GM18520 (cell line): ENCODE data around the gene SH3RF3.

Experiments used
- ATAC-seq: cut with Tn5 transposase; IDR thresholded peaks from one replicate; pipeline ENCODE4 v1.9.1; 2021; ENCODE audit not compliant: unreplicated experiment

Gene SH3RF3

GRCh38 chr2:109513230-109513629, 384.2 kb downstream of the SH3RF3 start:
- no peak for ATAC-seq

DNA sequence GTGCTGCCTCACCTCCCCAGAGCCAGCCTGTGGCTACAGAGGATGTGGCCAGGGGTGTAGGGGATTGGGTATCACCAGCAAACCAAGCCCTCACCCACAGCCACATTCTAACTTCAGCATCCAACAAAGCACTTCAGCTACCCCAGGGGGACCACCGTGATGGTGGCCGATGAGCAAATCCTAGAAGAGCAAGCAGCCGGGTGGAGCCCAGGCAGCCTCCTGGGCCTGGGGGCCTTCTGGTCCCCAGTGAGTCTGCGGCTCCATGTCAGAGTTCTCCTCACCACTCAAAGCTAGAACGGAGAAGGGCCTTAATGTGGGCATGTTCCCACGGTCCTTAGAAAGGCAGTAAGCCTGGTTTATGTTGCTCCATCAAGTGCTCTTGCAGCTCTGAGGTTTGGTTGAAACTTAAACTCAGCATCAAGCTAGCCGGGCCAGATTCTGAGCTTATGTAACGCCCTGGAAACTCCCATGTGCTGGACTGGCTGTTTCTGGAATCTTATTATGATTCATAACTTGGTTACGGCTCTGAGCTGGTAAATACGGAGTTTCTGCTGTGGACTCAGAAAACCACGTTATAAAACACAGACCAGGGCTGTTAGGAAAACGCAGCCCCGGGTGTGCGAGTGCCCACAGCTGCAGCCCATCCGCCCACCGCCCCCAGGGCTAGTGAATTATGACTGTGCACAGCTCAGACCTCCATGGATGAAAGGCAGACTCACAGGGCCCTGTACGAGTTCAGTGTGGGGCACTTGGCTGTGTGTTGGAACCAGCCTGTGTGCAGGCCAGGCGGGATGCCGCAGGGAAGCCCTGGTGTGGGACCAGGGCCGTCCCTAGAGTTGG, 385.0 kb downstream of the SH3RF3 start:
- ATAC-seq, result peak; percentile 62

GRCh38 chr2:109514857-109515256, 385.9 kb downstream of the SH3RF3 start:
- no peak for ATAC-seq

- no peak for ATAC-seq
Observed at GRCh38 chr2:109516445-109517117, 387.6 kb downstream of the SH3RF3 start.

- no peak for ATAC-seq
Observed at GRCh38 chr2:109517118-109517889, 388.3 kb downstream of the SH3RF3 start.

GRCh38 chr2:109519513-109519912, 390.5 kb downstream of the SH3RF3 start:
- no peak for ATAC-seq

DNA sequence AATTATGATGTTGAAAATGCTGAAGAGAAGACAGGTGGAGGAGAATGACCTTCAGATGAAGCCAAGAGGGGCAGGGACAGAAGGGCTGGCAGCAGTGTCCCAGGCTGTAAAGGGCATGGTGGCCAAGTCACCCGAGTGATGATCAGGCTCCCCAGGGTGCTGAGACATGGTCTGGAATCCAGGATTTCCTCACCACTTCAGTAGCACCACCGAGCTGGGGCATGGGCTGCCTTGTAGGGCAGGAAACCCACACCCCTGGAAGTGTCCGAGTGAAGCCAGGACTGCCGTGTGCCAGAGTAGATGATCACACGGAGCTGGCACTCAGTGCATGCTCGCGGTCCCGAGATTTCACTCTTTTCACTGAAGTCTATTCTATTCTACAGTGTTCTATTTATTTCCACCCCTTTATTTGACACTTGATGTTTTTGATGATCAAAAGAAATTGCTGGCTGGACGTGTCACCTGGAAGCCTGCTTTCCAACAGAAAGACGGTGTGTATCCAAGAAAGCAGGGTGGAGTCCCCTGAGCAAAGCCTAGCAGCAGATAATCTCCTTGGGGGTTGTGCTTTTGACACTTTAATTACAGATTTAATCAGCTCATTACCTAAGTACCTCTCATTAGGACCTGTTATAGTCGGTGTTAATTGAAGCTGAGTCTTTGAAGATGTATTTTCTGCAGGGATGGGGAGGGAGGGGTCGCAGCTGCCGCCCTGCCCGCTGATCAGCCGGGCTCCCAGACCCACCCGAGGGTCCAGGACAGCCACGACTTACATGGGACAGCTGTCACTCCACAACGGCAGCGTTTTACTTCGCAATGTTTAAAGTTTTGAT, 392.4 kb downstream of the SH3RF3 start:
- no peak for ATAC-seq

GRCh38 chr2:109522063-109522374, 393.0 kb downstream of the SH3RF3 start:
- no peak for ATAC-seq

- ATAC-seq, result no peak
Observed at GRCh38 chr2:109523121-109523520, 394.1 kb downstream of the SH3RF3 start.

DNA sequence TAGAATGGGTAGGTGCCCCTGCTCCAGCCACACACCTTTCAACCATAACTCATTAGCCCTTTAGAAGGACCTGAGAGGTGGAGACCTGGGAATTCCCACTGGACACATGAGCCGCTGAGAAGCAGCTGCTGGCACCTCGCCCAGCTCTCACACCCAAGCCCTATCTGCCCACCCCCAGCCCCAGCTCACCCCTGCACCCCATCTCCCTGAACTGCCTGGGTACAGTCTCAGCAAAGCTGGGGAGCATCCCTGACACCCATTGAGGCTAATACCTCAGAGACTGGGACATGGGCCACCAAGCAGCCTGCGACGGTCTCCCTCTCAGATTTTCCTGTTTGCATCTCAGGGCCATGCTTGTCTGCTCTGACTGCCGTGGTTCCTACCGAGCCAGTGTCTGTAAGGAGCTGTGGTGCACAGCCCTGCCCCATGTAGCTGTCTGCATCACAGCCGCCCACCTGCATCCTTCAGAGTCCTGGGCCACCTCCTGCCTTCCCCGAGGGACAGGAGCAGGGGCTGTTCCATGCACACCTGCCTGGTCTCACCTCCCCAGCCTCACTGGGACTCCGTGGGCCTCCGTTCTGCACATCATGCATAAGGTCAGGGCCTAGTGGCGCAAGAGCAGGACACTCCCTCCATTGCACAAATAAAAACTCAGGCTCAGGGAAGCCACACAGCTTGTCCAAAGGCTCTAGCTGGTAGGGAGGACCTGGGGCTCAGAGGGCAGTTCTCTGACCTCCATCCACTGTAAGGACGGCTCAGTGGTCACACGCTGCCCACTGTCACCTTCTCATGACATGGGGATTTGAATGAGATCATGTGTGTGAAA, 394.7 kb downstream of the SH3RF3 start:
- no peak for ATAC-seq

DNA sequence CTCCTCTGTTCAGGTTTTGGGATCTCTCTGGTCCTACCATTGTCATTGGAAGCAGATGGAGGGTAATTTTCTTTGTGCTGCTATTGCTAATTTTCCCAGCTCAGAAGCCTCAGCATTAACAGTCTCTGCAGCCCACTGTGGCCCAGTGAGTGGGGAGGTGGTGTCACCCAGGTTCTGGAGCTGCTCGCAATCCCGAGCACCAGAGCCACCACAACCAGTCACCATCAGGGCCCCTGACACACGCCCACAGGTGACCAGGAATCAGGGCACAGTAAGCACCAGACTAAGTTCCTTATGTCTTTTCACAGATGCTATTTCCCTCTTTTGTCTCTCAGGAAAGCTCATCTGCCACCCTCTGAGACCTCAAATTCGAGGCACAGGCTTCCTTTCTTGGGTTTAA, 396.8 kb downstream of the SH3RF3 start:
- no peak for ATAC-seq

- ATAC-seq, result no peak
Observed at GRCh38 chr2:109526442-109526970, 397.5 kb downstream of the SH3RF3 start.

- ATAC-seq, result no peak
Observed at GRCh38 chr2:109527079-109527478, 398.1 kb downstream of the SH3RF3 start.

- ATAC-seq, result no peak
Observed at GRCh38 chr2:109527846-109528705, 399.1 kb downstream of the SH3RF3 start.

- no peak for ATAC-seq
Observed at GRCh38 chr2:109528811-109529501, 400.0 kb downstream of the SH3RF3 start.

DNA sequence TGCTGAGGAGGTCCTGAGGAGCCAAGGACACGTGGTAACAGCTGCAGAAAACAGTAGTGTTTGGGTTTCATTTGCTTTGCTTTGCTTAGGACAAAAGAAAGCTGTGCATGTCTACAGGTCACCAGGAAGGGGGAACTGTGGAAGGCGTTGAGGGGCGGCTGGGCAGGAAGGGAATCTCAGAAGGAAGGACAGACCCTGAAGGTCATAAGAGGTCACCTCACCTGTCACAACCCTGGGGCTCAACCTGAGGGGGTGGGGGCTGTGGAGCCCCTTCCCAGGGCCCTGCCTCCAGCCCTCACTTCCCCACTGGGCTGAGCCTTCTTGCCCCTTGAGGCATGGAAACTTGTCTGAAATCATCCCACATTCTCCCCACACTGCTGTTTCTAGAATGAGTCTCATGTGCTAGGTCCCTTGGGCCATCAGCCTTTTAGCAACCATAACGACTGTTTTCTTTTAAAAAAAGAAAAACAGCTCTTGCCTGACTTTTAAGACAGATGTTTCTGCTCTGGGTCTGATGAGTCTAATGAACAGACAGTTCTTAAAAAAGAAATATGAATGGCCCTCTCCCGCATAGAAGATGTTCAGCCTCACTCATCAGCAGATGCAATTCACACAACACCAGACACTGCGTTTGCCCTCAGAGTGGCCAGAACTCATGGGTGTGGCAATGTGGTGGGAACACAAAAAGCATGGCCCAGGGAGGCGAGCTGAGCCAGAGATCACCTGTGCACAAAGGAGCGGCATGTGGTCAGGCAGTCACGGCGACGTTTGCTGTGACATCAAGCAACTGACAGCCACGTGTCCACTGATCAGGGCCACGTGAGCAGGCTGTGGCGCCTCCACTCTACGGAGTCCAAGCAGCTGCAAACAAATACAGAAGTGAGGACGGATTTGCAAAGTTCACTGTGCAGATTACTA, 400.8 kb downstream of the SH3RF3 start:
- ATAC-seq, result no peak

DNA sequence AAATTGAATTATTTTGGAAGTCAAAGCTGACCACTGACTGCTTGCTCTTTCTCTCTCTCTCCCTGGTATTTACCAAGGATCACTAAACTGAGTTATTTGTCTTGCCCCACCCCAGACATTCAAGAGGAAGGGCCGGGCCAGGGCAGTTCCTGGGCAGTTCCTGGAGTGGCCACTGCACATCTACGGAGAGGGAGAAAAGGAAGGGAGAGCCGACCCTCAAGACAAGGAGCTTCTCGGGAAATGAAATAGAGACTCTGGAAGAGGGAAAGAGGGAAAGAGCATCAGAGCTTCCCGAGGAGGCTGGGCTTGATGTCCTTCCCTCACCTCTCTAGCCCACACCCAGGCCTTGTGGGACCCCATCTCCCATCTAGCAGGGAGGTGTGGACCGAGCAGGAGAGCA, 401.7 kb downstream of the SH3RF3 start:
- ATAC-seq, result no peak
